IPS-NIHi7 (cell line): ENCODE measurements around the gene ENOPH1.

Experiments
- DNase-seq: peaks from one replicate; pipeline ENCODE4 v3.0.0; 2012; ENCODE audit warnings: mixed read lengths; ENCODE audit errors: extremely low spot score

ENOPH1 gene

DNA sequence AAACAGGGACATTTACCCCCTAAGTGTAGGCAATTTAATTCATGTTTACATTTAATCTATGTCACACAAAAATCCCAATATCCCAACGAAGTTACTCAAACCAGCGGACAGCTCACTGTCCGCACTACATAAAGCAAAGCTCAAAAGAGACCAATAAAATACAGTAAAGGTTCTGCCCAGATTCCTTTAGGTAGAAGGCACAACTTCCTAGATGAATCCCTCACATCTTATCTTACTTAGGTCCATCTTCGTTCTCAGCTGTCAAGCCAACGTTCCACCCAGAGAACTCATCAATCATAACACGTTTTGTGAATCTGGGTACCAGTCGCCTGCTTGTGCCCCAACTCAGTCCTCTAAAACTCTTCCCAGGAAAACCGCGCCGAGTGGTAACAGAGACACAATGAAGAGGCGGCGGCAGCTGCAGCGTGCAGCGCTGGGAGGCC, 1.8 kb upstream of the ENOPH1 start:
- DNase-seq: no peak

DNA sequence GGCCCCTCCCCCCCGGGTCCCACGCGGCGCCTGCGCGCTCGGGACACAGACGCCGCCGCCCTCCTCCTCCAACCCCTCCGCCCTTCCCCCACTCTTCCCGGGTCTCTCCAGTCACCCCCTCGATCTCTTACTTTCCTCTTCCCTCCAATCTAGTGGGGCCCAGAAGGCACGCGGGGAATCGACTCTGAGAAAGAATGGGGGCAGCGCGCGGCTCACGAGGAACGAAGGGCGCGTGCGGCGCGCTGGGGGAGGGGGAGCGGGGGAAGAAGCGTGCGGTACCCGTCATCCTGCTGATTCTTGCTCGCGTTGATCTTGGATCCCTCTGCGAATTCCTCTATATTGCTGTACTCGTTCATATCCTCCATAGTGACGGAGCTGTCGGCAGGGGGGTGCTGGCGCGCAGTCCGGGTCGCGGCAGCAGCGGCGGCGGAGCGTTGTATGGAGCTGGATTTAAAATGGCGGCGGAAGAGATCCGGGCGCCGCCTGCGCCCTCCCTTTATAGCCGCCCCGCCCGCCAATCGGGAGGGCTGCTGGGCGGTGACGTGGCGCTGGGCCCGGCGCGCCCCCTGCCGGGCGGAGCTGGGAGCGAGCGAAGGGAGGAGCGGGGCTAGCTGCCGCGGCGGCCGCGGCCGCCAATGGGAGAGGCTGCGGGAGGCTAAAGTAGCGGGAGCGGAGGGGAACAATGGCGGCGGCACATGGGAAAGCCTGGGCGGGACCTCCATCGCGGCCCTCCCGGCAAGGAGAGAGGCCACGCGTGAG, 1.2 kb upstream of the ENOPH1 start:
- peak; percentile 93 for DNase-seq

DNA sequence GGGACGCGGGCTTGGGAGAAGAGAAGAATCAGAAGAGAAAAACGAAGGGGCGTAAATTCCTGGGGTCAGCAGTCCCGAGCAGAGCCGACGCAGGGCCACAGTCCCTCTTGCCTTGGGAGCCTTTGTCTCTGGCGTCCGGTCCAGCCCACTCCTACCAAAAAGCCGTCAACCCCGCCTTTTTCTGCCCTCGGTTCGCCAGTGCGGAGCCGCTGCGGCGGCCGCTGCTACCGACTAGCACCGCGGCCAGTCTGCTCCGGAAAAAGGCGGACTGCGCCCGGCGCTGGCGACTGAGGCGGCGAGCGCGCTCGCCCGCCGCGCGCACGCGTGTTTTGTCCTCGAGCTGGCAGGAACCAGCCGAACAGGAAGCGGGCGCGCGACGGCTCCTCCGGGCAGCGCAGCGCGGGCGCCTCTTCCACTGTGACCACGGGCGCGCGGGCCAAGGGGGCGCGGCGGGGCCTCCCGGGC, 630 bp upstream of the ENOPH1 start:
- no peak for DNase-seq

DNA sequence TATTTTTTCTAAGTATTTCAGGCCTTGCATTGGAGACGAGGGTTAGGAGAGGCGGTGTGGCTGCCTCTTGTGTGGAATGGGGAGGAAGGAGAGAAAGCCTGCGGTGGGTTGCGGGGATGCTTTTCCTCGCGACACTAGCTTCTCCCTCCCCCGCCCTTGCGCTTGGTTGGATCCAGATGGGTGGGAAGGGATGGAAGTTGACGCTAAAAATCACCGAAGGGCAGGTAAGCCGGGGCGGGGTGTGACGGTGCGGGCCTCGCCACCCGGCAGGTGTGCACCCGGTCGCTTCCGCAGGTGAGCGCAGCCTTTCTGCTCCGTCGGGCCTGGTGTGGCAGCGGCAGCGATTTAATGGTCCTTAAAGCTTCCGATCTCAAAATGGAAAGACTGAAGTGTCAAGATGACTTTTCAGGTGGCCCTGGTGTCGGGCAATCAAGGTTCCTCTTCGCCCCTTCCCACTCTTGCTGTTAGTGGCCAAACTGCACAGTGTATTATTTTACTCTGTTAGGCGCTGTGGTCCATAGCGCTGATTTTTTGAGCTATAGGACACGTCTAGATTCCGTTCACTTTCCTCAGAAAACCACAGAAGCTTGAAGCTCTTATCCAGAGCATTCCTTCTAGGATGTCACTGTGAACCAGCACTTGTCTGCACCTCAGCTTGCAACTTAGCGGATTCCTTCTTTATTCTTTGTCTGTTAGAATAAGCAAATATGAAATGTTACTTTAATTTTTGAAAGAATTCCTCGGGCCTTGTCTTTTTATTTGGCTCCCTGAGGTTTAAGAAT, 765 bp downstream of the ENOPH1 start:
- peak; percentile 31 for DNase-seq

DNA sequence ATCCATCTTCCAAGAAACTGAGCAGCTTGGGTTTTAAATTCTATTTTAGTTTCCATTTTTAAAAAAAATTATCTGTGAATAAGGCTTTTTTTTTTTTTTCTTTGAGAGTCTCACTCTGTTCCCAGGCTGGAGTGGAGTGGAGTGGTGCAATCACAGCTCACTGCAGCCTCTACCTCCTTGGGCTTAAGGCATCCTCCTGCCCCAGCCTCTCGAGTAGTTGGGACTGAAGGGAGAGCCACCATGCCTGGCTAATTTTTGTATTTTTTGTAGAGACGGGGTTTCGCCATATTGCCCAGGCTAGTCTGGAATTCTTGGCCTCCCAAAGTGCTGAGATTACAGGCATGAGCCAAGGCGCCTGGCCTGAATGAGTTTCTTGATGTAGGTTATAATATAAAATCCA, 1.4 kb downstream of the ENOPH1 start:
- no peak for DNase-seq

DNA sequence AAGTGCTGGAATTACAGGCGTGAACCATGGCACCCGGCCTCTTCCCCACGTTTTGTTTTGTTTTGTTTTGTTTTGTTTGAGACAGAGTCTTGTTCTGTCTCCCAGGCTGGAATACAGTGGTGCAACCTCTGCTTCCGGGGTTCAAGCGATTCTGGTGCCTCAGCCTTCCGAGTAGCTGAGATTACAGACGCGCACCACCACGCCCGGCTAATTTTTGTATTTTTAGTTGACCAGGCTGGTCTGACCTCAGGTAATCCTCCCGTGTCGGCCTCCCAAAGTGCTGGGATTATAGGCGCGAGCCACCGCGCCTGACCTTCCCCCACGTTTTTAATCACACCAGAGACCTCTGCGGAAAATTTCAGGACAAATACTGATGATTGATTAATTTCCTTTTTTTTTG, 2.2 kb downstream of the ENOPH1 start:
- DNase-seq: no peak

DNA sequence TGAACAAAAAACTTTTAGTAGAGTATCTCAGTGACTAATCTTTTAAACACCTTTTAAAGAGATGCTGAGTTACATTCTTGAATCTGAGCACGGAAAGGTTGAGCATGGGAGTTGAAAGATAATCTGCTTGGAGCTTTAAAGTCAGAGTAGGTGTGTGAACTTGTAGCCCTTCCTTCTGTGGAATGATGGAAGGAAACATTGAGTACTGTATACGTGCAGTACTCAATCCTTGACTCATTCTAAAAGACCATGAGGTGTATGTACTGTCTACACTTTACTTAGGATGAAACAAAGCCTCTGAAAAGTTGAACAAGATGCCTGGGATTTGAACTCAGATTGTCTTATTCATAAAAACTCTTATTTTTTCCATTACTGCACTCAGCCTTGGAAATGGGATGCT, 3.4 kb downstream of the ENOPH1 start:
- DNase-seq: no peak

DNA sequence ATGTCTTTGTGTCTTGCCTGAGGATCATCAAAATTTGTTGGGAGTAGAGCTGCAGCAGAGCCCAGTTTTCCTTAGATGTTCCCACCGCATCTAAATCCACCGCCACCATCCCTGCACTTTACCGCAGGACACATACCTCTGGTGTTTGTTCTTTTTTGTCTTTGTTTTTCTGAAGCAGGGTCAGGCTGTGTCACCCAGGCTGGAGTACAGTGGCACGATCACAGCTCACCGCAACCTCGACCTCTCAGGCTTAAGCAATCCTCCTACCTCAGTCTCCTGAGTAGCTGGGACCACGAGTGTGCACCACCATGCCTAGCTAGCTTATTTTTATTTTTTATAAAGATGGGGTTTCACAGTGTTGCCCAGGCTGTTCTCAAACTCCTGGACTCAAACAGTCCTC, 4.6 kb downstream of the ENOPH1 start:
- DNase-seq: no peak

DNA sequence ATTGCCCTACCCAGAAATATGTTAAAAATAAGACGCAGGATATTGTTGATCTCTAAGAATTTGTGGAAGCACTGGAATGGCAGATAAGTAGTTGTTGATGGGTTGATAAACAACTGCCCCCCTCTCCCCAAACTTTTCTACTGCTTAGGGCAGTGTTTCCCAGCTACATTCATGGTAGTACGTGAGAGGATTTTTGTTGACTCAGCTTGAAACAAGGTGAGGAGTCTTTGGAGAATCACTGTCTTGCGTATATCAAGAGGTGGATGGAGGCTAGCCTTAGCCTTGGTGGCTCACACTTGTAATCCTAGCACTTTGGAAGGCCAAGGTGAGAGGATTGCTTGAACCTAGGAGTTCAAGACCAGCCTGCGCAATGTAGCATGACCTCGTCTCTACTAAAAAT, 5.7 kb downstream of the ENOPH1 start:
- DNase-seq: no peak

DNA sequence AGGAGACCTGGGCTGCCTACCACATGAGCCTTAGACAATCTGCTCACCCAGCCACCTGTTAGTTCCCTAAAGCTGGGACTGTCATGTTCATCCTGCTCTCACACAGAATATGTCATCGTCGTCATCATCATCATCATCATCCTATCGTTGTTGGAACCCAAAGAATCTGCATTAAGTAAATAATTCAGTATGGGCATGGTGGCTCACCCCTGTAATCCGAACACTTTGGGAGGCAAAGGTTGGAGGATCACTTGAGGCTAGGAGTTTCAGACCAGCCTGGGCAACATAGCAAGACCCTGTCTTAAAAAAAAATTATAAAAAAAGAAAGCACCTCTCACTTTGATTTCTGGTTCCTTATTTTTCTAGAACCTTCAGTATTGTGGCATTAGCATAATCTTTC, 6.4 kb downstream of the ENOPH1 start:
- no peak for DNase-seq

DNA sequence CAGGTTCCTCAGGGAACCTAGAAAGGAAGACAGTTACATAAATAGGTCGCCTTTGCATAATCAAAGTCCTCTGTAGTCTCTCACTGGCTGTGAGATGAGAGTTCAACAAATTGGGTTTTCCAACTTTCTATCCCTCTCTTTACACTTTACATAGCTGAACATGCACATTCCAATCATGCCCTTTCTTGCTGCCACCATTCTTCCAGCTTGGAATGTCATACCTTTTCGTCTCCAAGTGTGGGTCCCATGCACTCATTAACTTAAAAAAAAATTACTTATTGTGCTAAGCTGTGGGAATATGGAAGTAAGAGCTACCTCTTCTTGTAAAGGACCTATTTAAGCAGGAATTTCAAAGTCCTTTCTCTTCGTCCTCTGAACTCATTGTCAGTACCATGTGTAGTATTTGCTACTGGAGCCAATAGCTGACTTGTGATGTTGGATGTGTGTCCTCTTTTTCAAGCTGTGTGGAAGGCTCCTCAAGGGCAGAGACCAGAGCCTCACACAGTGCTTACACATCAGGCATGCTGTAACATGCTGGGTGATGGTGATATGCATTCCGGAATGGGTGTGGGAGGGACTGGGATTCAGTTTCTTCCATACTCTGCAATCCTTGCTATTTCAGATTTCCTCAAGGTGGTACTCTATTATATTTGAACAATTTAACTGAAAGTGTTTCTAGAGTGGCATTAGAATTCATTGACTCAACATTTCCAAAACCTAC, 7.1 kb downstream of the ENOPH1 start:
- DNase-seq: no peak

DNA sequence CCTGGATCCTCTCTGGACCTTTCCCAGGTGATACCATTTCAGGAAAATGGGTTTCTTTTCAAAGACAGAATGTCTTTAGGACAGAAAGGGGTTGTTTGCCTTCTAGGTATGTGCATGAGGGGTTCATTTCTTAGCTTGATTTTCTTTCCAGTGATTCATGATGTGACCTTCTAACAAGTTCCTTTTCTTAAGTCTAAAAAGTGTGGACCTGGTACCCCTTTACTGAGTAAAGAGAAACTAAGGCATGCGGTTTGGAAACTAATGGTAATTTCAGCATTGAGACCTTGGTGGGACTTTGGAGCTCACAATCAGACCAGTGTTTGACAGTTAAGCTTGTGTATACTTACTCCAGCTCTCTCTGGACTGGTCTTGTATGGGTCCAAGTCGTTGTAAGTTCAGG, 8.7 kb downstream of the ENOPH1 start:
- no peak for DNase-seq

DNA sequence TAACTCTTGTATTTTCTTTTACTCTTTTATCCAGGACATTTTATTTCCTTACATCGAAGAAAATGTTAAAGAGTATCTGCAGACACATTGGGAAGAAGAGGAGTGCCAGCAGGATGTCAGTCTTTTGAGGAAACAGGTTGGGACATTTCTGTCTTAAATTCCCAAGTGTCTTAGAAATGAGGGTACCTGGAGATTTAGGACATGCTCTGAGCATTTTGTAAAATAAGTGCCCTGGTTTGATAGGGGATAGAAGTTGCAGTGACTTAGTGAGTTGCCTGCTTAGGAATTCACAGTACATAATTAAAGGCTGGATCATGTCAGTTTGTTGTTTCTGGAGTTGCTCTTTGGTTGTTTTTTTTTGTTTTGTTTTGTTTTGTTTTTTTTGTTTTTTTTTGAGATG, 17.5 kb downstream of the ENOPH1 start:
- DNase-seq: no peak

DNA sequence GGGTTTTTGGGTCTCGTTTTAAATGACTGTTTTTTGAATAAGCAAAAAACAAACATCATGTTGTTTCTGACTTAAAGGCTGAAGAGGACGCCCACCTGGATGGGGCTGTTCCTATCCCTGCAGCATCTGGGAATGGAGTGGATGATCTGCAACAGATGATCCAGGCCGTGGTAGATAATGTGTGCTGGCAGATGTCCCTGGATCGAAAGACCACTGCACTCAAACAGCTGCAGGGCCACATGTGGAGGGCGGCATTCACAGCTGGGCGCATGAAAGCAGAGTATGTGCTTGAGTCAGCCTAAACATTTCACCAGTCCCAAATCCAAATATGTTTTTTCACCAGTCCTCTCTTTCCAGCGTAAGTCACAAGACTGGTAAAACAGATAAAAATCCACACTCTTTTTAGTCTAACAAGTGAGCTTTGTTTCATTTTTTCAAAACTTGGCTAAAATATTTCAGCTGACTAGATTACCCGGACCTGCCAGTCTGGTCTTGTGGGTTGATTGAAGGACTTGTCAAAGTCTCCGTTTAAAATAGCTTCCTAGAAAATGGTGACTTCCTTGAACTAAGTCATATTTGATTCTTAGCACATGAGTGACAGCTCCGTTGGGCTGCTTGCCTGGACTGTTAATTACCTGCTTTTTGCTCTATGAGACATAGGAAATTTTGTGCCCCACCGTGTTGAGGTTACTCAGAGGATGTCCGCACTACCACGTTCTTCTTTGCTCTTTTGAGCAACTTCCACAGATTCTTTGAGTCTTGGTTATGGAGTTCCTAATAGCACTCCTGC, 20.8 kb downstream of the ENOPH1 start:
- DNase-seq: no peak

DNA sequence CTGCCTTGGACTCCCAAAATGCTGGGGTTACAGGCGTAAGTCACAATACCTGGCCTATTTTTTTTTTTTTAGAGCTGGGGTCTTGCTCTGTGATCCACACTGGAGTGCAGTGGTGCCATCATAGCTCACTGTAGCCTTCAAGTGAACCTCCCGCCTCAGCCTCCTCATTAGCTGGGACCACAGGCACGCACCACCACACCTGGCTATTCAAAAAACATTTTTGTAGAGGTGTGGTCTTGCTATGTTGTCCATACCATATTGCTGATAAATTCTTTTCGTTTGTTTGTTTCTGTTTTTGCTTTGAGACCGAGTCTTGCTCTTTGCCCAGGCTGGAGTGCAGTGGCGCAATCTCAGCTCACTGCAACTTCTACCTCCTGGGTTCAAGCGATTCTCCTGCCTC, 21.6 kb downstream of the ENOPH1 start:
- no peak for DNase-seq

DNA sequence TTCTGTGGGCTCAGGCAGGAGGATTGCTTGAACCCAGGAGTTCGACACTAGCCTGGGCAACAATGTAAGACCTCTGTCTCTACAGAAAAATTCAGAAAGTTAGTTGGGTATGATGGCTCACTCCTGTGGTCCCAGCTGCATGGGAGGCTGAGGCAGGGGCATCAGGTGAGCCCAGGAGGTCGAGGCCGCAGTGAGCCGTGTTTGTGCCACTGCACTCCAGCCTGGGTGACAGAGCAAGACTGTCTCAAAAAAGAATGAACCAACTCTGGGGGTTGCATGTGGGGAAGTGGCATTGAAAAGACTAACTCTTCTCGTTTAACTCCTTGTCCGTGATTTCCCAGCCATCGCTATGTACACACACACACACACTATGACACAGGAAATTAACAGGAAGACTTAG, 26.9 kb downstream of the ENOPH1 start:
- DNase-seq: no peak

DNA sequence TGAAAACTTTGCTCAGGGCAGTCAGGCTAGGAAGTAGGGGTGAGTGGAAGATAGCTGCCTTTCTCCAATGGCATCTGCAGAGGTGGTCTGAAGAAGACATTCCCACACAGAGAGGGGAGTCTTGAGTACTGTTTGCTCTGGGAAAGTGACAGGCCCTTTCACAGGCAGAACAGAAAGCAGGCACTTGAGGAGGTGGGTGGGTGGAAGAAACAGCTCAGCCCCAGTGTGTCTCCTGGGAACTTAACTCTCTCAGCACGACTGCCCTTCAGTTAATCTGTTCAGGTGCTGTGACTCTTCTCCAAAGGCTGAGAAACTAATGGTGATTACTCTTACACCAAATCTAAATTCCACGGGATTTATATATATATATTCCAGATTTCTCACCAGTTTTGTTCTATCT, 28.3 kb downstream of the ENOPH1 start:
- DNase-seq: no peak

DNA sequence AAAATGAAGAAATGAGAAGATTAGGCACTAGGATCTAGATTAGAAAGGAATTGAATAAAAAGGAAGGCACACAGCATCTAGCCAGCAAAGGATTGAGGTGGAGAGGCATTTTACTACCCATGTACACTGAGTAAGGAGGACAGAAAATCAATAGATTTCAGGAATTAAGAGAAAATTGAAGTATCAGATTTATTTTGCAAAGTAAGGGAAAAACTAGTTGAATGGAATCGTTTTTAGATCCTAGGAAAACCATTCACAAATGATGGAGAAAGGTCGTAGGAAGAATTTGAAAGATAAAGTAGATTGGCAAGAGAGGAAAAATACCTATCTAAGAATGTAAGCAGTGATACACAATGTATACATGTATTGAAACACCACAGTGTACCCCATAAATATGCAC, 31.3 kb downstream of the ENOPH1 start:
- DNase-seq: no peak

DNA sequence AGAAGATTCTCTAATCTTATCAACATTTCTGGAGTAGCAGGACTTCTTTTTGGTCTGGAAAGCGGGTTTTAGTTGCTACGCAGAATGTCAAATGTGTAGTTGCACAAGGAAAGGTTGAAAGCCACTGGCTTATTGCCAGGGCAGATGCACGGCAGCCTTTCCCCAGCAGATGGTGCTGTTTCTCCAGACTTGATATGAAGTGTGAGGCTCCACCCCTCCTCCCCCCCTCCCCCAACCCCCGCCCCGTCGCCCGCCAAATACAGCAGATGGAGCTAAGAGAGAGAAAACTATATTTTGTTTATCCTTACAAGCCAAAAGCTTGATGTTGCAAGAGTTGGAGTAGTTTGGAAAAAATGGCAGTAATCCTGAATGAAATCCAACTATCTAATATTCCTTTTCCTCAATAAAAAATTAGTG, 32.0 kb downstream of the ENOPH1 start:
- DNase-seq: peak; percentile 90

DNA sequence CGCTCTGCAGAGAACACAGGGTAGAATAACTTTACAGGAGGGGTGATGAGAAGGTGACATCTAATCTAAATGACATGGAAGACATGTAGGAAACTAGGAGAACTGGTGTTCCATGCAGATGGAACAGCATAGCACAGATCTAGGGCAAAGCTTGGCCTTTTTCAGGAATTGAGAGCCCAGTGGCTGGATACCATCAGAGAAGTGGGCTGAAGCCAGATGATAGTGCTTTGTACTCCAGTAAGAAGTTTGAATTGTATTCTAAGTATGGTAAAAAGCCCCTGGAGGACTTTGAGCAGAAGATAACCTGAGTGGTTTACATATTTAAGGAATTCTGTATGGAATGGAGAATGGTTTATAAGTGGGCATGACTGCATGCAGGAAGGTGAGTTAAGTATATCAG, 32.8 kb downstream of the ENOPH1 start:
- DNase-seq: no peak

DNA sequence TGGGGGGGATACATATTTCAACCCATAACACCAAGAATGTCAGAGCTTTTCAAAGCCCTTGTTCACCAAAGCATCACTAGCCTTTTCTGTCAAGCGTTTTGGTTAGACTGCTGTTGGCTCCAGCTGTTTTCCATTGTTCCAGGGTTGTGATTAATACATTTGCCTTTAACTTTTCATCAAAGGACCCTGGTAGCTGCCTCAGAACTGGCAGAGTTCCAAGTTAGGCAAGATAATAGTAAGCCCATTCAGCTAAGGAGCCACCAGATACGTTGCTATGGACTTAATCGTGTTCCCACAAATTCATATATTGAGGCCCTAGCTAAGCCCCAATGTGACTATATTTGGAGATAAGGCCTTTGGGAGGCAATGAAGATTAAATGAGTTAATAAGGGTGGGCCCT, 37.1 kb downstream of the ENOPH1 start:
- DNase-seq: no peak
